Esophagus muscularis mucosa (tissue), 3 donors: Measurements from ENCODE around the gene ZNF783.

Experiments
- POLR2A ChIP-seq: fragments of 450-650 bp; IDR thresholded peaks from one replicate; pipeline ENCODE4 v1.6.1; 2017; ENCODE audit warnings: antibody characterized with exemption, moderate library complexity, mild to moderate bottlenecking, low read depth
- TF ChIP-seq, protein P1 (sequence below), 3 experiments: fragments of 200-600 bp in 2 of 3; fragments of 450-650 bp in 1 of 3; sonication (generic) in 2 of 3; IDR thresholded peaks; one replicate each; pipeline ENCODE4 v1.5.1; 2017 to 2019; ENCODE audit warnings: antibody characterized with exemption in 3 of 3, mild to moderate bottlenecking in 2 of 3, moderate library complexity in 1 of 3

DNA sequence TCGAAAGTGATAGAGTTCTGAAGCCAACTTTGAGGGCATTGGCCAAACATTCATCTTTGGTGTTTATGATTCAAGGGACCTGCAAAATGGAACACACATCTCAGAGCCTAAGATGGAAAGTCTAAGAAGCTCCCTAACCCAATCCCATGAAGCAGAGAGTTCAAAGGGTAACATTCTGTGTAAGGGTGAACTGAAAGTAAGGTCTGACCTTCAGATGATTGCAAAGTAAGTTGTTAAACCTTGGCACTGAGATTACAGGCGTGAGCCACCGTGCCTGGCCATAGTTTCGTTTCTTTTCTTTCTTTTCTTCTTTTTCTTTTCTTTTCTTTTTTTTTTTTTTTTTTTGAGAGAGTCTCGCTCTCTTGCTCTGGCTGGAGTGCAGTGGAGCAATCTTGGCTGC, 20.3 kb upstream of the ZNF783 start:
- TF ChIP-seq, protein P1, sequence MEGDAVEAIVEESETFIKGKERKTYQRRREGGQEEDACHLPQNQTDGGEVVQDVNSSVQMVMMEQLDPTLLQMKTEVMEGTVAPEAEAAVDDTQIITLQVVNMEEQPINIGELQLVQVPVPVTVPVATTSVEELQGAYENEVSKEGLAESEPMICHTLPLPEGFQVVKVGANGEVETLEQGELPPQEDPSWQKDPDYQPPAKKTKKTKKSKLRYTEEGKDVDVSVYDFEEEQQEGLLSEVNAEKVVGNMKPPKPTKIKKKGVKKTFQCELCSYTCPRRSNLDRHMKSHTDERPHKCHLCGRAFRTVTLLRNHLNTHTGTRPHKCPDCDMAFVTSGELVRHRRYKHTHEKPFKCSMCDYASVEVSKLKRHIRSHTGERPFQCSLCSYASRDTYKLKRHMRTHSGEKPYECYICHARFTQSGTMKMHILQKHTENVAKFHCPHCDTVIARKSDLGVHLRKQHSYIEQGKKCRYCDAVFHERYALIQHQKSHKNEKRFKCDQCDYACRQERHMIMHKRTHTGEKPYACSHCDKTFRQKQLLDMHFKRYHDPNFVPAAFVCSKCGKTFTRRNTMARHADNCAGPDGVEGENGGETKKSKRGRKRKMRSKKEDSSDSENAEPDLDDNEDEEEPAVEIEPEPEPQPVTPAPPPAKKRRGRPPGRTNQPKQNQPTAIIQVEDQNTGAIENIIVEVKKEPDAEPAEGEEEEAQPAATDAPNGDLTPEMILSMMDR (IDR thresholded peaks at IDR 0.05): no peak
- TF ChIP-seq POLR2A: no peak
